Bronchial epithelial cell (primary cell): ENCODE measurements around the gene ITPRIP. TPM values are rescaled to one million over a fixed set of nuclear protein-coding genes. Genes with fewer than 3 reads are reported as not detected.

Source experiments
- DNase-seq: peaks from one replicate; pipeline ENCODE4 v3.0.0-alpha.2; 2010; ENCODE audit warnings: low read depth
- FAIRE-seq: peaks from 2 replicates; lab custom pipeline; 2011; peaks lifted over from hg19 to GRCh38; lab: Jason Lieb, UNC
- H3K27me3 ChIP-seq: 2 replicates; pipeline ENCODE4 v1.5.1; 2011; ENCODE audit warnings: low read length; ENCODE audit not compliant: control insufficient read depth, insufficient read depth
- H3K36me3 ChIP-seq: 2 replicates; pipeline ENCODE4 v1.5.1; 2011; ENCODE audit warnings: low read length; ENCODE audit not compliant: control insufficient read depth, insufficient read depth
- H3K4me3 ChIP-seq: 2 replicates; pipeline ENCODE4 v1.5.1; 2011; ENCODE audit warnings: mild to moderate bottlenecking, low read depth, low read length, control low read depth
- CTCF ChIP-seq: IDR thresholded peaks from 2 replicates; pipeline ENCODE4 v1.5.1; 2011; ENCODE audit warnings: mild to moderate bottlenecking, moderate library complexity, low read length, control low read depth, inconsistent platforms; ENCODE audit not compliant: insufficient read depth, severe bottlenecking
- total RNA-seq: library from RNA; depleted of rRNA; stranded (reverse); fragments of >200 nt; gene quantifications from 2 replicates; pipeline ENCODE4 v1.2.1, GENCODE V29; 2014

The ITPRIP gene
- total RNA-seq, 1 donor from 2014 or later: 12.9 TPM

- no peak for TF ChIP-seq CTCF
- no peak overlapping the region for H3K4me3 ChIP-seq
- FAIRE-seq: peak; percentile 95
- H3K36me3 ChIP-seq: peaks cover 14% of the 10 kb centered on the region
- DNase-seq: peak; percentile 33
- H3K27me3 ChIP-seq: no peaks in the 10 kb centered on the region
Measured at GRCh38 chr10:104318810-104319741, 19.2 kb downstream of the ITPRIP start.

- no peak for TF ChIP-seq CTCF
- DNase-seq: no peak
- no peak overlapping the region for H3K4me3 ChIP-seq
- FAIRE-seq: no peak
- H3K27me3 ChIP-seq: no peaks in the 10 kb centered on the region
- H3K36me3 ChIP-seq: peaks cover 19% of the 10 kb centered on the region
Measured at GRCh38 chr10:104318326-104318725, 19.9 kb downstream of the ITPRIP start.

DNA sequence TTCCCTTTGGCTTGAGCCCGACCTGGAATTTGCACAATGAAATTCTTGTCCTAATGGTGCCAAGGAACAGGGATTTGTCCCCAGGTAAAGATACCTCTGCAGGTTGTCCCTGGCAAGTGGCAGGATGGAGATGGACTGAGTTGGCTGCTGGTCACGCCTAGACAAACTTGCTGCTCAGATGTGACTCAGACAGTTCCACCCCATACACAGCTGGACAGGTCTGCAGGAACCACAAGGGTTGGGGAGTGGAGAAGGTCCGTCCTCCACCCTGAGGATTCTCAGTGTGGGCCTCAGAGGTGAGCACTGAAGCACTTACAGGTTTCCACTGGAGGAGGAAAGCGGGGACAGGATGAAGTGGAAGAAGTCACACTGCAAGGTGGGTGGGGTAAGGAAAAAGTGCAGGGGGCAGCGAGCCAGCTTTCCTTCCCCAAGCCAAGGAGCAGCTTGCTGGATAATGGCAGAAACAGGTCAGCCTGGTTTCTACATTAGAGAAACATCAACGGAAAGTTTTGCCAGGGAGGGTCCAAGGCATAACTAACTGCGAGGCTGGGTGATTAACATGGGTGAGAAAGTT lies 20.5 kb downstream of the ITPRIP start:
- Histone ChIP-seq H3K36me3 (peaks cover 25% of the 10 kb centered on the region), H3K4me3 (no peak overlapping the region), H3K27me3 (no peaks in the 10 kb centered on the region)
- peak; percentile 75 for FAIRE-seq
- TF ChIP-seq CTCF: no peak
- peak; percentile 60 for DNase-seq

GRCh38 chr10:104317269-104317710 lies 21.0 kb downstream of the ITPRIP start:
- peaks cover 26% of the 10 kb centered on the region for H3K36me3 ChIP-seq
- TF ChIP-seq CTCF: no peak
- FAIRE-seq: no peak

GRCh38 chr10:104316321-104317099 lies 21.8 kb downstream of the ITPRIP start:
- H3K4me3 ChIP-seq: no peak overlapping the region
- FAIRE-seq: no peak
- H3K36me3 ChIP-seq: peaks cover 25% of the 10 kb centered on the region
- TF ChIP-seq CTCF: no peak
- DNase-seq: no peak
- H3K27me3 ChIP-seq: no peaks in the 10 kb centered on the region

More at GRCh38 chr10:104317269-104317710, 21.0 kb downstream of the ITPRIP start:
- H3K4me3 ChIP-seq: no peak overlapping the region
- no peaks in the 10 kb centered on the region for H3K27me3 ChIP-seq
- no peak for DNase-seq
